HG02642 (cell line): ENCODE results near the gene NRN1.

Experiments used
- ATAC-seq: cut with Tn5 transposase; IDR thresholded peaks from one replicate; pipeline ENCODE4 v1.9.1; 2021; ENCODE audit warnings: mild to moderate bottlenecking; ENCODE audit not compliant: unreplicated experiment, poor library complexity

NRN1 gene

DNA sequence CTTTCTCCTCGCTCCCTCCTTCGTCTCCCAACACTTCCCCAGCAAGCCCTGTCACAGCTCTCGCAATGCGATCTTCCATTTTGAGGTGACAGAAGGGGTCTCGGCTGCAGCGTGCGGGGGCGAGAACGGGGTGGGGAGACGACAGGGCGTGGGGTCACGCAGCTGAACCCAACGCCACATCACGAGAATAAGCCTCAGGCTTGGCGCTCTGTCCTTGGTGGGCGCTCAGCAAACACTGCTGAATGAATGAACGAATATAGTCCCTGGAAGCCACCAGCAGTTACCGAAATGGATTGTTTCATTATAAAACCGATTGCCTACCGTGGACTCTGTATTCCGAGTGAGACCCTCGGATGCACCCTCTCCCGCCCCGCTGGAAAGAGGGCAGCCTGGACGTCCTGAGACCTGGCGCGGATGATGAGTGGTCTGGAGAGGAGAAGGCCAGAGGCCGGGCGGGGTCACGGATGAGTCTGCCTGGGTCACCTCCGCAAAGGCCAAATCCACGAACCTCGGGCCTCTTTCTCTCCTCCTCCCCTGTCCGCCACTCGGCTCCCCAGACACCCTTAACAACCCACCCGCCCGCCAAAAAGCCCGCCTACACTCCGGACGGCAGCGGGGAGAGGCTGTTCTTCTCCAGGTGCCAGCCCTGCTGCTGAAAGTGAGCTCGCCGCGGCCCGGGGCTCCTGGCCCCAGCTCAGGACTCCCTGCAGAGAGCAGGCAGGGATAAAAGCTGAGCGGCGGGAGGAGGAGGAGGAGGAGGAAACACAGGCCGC is 3.7 kb downstream of the NRN1 start:
- no peak for ATAC-seq

- no peak for ATAC-seq
These were observed 4.5 kb downstream of the NRN1 start for GRCh38 chr6:6002005-6002847.

- no peak for ATAC-seq
These were observed 5.3 kb downstream of the NRN1 start for GRCh38 chr6:6001443-6001842.

DNA sequence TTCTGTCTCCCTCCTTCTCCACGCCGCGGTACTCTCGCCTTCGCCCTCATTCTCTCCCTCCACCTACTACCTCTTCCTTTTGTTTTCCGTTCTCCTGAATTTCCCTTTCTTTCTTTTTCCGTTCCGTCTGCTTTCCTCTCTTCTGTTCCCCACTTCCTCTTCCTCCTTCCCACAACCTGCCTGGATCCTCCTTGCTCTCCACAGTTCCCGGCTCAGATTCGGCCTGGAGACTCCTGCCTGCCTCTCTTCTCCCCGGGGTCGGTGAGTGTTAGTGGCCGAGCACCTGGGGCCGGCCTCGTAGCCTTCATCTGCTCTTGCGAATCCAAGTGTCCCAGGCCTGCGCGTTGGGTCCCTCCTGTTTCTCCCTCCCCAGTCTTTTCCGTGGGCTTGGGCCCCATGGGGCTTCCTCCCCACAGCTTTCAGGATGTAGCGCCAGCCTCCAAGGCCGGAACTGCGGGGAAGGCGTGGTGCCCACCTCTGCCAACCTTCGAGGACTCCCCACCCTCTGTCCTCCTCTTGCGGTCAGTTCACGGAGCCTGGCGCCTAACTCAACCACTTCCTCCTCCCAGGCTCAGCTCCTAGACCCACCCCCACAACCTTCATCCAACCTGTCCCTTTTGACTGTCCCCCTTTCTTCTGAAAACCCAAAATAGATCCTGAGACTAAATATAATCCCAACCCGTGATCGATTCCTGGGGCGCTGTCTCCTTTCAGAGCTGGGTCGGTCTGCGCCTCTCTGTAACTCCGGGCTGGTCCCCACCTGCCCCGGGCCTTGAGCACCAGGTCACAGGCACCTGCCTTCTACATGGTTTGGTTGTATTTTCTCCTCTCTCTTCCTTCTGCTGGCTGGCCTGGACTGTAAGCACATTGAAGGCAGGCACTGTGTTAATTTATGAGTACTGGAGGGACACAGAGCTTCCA is 6.8 kb downstream of the NRN1 start:
- ATAC-seq, result no peak

GRCh38 chr6:5998711-5999687 is 7.7 kb downstream of the NRN1 start:
- ATAC-seq, result no peak

GRCh38 chr6:5998236-5998635 is 8.5 kb downstream of the NRN1 start:
- ATAC-seq, result no peak

DNA sequence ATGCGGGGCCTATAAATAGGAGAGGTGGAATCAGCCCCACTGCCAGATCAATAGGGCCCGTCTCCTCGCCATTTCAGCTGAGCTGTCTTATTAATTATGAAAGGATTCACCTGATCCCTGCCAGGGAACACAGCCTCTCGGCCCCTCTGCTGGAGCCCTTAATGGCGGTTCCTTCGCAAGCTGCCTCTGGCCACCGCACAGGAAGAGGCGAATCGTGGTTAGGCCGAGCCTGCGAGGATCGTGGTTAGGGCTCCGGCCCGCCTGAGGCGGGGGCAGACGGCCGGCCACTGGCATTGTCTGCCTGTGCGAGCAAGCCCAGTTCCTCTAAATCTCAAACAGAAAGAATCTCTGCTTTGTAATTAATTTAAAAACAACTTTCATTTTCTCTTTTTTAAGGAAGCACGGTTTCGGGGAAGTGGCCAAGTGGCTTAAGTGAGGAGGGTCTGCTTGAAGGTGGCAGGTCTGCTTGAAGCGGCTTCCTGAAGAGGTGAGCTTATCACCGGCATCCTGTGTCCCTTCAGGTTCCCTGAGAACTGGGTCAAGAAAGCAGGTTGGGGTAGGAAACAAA is 9.2 kb downstream of the NRN1 start:
- ATAC-seq, result no peak

- no peak for ATAC-seq
These were observed 9.9 kb downstream of the NRN1 start for GRCh38 chr6:5996714-5997419.

DNA sequence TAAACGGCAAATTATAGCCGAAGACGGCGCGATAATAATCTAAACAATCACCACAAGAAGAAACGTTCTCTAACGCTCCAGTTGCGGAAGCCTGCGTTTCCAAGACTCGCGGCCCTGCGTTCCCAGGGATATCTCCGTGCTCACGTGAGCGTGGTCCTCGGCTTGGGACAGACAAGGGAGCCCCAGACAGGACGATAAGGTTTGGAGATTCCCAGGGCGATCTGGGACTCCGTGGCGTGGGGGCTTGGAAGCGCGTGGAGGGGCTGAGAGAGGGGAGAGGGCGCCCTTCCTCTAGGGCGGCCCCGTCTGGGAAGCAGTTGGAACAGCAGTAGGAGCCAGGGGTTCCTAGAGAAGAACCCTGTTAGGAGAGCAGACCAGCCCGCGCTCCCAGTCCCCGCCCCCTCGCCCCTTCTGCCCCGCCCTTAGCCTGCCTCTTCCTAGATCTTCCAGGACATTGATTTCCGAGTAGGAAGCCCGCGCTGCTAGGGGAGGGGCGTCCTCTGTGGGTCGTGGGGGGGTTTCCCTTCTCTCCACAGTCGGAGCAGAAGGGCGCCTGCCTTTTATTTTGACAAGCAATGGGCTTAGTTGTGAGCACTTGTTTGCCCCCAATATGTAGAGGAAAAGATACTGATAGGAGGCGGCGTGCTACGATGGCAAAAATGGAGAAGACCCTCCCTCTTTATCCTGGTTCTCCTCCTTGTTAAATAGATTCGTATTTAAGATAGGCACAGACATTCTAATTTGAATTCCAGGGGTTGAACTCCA is 10.6 kb downstream of the NRN1 start:
- no peak for ATAC-seq

DNA sequence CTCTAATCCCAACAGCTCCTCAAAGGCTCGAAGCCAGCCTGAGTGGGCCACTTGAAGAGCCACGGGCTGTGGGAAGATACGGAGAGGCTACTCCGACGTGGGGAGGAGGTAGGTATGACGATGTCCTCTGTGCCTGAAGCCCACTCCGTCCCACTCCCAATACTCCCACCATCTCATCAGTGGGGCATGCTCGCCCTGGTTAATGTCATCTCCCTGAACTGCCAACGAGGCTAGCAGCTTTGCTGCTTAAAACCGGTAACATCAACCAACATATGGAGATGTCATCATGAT is 11.1 kb downstream of the NRN1 start:
- ATAC-seq, result no peak

DNA sequence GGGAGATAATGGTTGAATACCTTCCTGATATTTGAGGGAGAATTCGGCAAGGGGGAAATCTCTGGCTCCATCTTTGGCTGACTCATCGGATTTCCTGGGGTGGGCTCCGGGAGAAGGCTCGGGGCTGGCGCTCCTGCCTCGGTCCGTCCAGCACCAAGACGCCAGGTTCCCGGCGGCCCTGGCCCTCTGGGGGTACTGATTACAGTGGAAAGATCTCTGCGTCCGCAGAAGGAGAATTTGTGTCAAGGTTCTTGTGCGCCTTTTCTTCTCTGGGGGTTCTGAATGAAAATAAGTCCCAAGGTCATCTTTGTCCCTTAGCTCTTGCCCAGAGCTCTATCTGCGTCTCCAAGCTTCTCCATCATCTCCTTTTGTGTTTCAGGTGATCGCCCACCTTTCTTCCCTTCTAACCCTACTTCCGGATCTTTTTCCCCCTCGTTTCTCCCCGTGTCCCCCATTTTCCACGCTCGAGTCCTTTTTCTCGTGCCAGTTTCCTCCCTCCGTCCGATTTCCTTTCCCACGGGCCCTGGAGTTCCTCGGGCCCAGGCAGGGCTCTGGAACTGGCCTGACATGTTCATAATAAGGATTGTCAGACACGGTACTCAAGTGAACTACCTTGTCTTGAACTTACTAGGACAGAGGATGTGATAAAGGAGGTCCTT is 11.6 kb downstream of the NRN1 start:
- ATAC-seq, result no peak

- ATAC-seq, result no peak
These were observed 12.3 kb downstream of the NRN1 start for GRCh38 chr6:5994234-5994998.

- ATAC-seq, result no peak
These were observed 14.0 kb downstream of the NRN1 start for GRCh38 chr6:5992551-5993225.

- no peak for ATAC-seq
These were observed 15.9 kb downstream of the NRN1 start for GRCh38 chr6:5990786-5991185.

GRCh38 chr6:5989141-5989723 is 17.5 kb downstream of the NRN1 start:
- no peak for ATAC-seq

DNA sequence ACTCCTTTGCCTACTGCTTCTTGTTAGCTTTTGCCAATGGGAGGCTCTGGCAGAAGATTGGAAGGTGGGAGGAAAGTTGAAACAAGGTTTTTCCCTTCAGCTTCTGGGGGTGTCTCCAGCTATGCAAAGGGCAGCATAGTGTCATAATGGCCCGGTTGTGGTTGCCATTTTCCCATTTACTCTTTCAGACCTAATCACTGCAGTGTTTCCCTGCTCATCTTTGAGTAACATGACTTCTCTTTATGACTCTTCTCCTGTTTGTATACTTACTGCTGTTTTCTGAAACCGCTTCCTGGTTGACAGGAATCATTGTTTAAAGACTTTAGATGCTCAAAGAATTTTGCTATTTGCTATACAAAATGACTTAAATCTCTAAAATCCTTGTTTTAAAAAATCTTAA is 19.9 kb downstream of the NRN1 start:
- ATAC-seq, result no peak
